ENCODE data around the gene FBLL1.

Gene FBLL1

GRCh38 chr5:168549554-168549953 is 20.4 kb downstream of the FBLL1 start:
- H3K4me2 ChIP-seq (ENCODE audit: low read depth, low read length, poor library complexity, severe bottlenecking): no peak overlapping the region
- H3K9me2 ChIP-seq (replicated peaks; ENCODE audit: insufficient read depth, low read length): no peaks in the 10 kb centered on the region
- H3K27me3 ChIP-seq (ENCODE audit: low read length): no peaks in the 10 kb centered on the region
- H3F3A ChIP-seq (ENCODE audit: insufficient read depth): 0 out of 2 replicates have a peak, but pooled peaks cover 4% of the 10 kb centered on the region
- H3K4me3 ChIP-seq (ENCODE audit: insufficient read depth, low read length, poor library complexity, severe bottlenecking): no peak overlapping the region
- H3K36me3 ChIP-seq (ENCODE audit: low read length): peaks cover 44% of the 10 kb centered on the region
- no peak overlapping the region for H3K9ac ChIP-seq (ENCODE audit: low read length)
- H4K20me1 ChIP-seq (ENCODE audit: low read depth, low read length): 0 out of 2 replicates have a peak, but pooled peaks cover 8% of the 10 kb centered on the region
- no peak overlapping the region for H3K27ac ChIP-seq (ENCODE audit: low read depth, low read length)
- peaks cover 5% of the 10 kb centered on the region for H3K79me2 ChIP-seq (ENCODE audit: insufficient read depth, low read length)
- TF ChIP-seq EZH2phosphoT487 (conservative IDR thresholded peaks at IDR 0.05; ENCODE audit: low read length) (no peak), CTCF (IDR thresholded peaks at IDR 0.05; ENCODE audit: insufficient read depth, low read length, poor library complexity, severe bottlenecking) (no peak)
- H2AFZ ChIP-seq (ENCODE audit: low read depth, low read length, severe bottlenecking): no peak overlapping the region
- H3K9me3 ChIP-seq (ENCODE audit: insufficient read depth, low read length): no peaks in the 10 kb centered on the region

- Histone ChIP-seq H3K4me2 (ENCODE audit: low read depth, low read length, poor library complexity, severe bottlenecking) (no peak overlapping the region), H3K4me3 (ENCODE audit: insufficient read depth, low read length, poor library complexity, severe bottlenecking) (no peak overlapping the region), H3K9me2 (replicated peaks; ENCODE audit: insufficient read depth, low read length) (no peaks in the 10 kb centered on the region), H3K79me2 (ENCODE audit: insufficient read depth, low read length) (peaks cover 5% of the 10 kb centered on the region), H3K36me3 (ENCODE audit: low read length) (peaks cover 49% of the 10 kb centered on the region), H2AFZ (ENCODE audit: low read depth, low read length, severe bottlenecking) (no peak overlapping the region), H3K27ac (ENCODE audit: low read depth, low read length) (no peak overlapping the region), H3K9me3 (ENCODE audit: insufficient read depth, low read length) (no peaks in the 10 kb centered on the region), H3F3A (ENCODE audit: insufficient read depth) (no peaks in the 10 kb centered on the region), H4K20me1 (ENCODE audit: low read depth, low read length) (0 out of 2 replicates have a peak, but pooled peaks cover 8% of the 10 kb centered on the region), H3K27me3 (ENCODE audit: low read length) (no peaks in the 10 kb centered on the region), H3K9ac (ENCODE audit: low read length) (no peak overlapping the region)
- TF ChIP-seq EZH2phosphoT487 (conservative IDR thresholded peaks at IDR 0.05; ENCODE audit: low read length) (no peak), CTCF (IDR thresholded peaks at IDR 0.05; ENCODE audit: insufficient read depth, low read length, poor library complexity, severe bottlenecking) (no peak)
These were observed 21.6 kb downstream of the FBLL1 start for GRCh38 chr5:168550656-168551055.

- Histone ChIP-seq H3K9me3 (ENCODE audit: insufficient read depth, low read length) (no peaks in the 10 kb centered on the region), H3K9ac (ENCODE audit: low read length) (no peak overlapping the region), H3K4me2 (ENCODE audit: low read depth, low read length, poor library complexity, severe bottlenecking) (no peak overlapping the region), H3K36me3 (ENCODE audit: low read length) (peaks cover 58% of the 10 kb centered on the region), H3K9me2 (replicated peaks; ENCODE audit: insufficient read depth, low read length) (no peaks in the 10 kb centered on the region), H4K20me1 (ENCODE audit: low read depth, low read length) (0 out of 2 replicates have a peak, but pooled peaks cover 8% of the 10 kb centered on the region), H2AFZ (ENCODE audit: low read depth, low read length, severe bottlenecking) (no peak overlapping the region), H3F3A (ENCODE audit: insufficient read depth) (no peaks in the 10 kb centered on the region), H3K27me3 (ENCODE audit: low read length) (no peaks in the 10 kb centered on the region), H3K27ac (ENCODE audit: low read depth, low read length) (no peak overlapping the region), H3K4me3 (ENCODE audit: insufficient read depth, low read length, poor library complexity, severe bottlenecking) (no peak overlapping the region), H3K79me2 (ENCODE audit: insufficient read depth, low read length) (peaks cover 5% of the 10 kb centered on the region)
- no peak for TF ChIP-seq EZH2phosphoT487 (conservative IDR thresholded peaks at IDR 0.05; ENCODE audit: low read length)
- TF ChIP-seq CTCF (IDR thresholded peaks at IDR 0.05; ENCODE audit: insufficient read depth, low read length, poor library complexity, severe bottlenecking): no peak
These were observed 23.0 kb downstream of the FBLL1 start for GRCh38 chr5:168552146-168552545.
